K562 (cell line): ENCODE data around the gene BRF1. TPM values are rescaled to one million over a fixed set of nuclear protein-coding genes. Genes with fewer than 3 reads are reported as not detected.

Source experiments
- ATAC-seq: fragments of 200-7000 bp; cut with Tn5 transposase; 3 replicates; pipeline ENCODE4 v1.9.1; 2020; ENCODE audit warnings: moderate library complexity
- BruUV-seq: library from RNA; stranded (reverse); fragments of 400-500 nt; replicated peaks from 2 replicates; lab custom pipeline; 2021; lab: Mats Ljungman, UMichigan
- CTCF ChIA-PET: fragments of 300-600 bp; formaldehyde crosslinking; extraction: SDS; loops from one replicate; lab custom pipeline; 2021; ENCODE audit warnings: low intra/inter-chr PET ratio; lab: Yijun Ruan, JAX
- POLR2A ChIA-PET: fragments of 300-600, 350-650 bp; sonication (Branson Sonifier 250); formaldehyde crosslinking; extraction: SDS; loops from one replicate; lab custom pipeline; 2021; ENCODE audit warnings: antibody characterized with exemption, inconsistent platforms; lab: Yijun Ruan, JAX
- DNase-seq, 4 experiments: peaks; one replicate each; pipeline versions ENCODE4 v3.0.0 to v3.0.0-alpha.2; 2011 to 2018; ENCODE audit warnings: low spot score in 3 of 4, mixed read lengths in 3 of 4; ENCODE audit errors: extremely low read depth in 1 of 4
- FAIRE-seq: peaks from 2 replicates; lab custom pipeline; 2011; peaks lifted over from hg19 to GRCh38; lab: Jason Lieb, UNC
- H2AFZ ChIP-seq: 2 replicates; pipeline ENCODE4 v1.6.0; 2011; ENCODE audit warnings: low read depth, low read length, control low read depth, inconsistent platforms
- H3K27ac ChIP-seq: fragments of 200-600 bp; 3 replicates; pipeline ENCODE4 v1.8.0; 2011; ENCODE audit warnings: low read depth, mild to moderate bottlenecking, control low read depth, inconsistent platforms, low read length, moderate library complexity, mixed read lengths; ENCODE audit errors: extremely low read depth
- H3K27me3 ChIP-seq, 2 experiments: fragments of 300-600 bp in 1 of 2; 2 replicates in 1 of 2; 3 replicates in 1 of 2; pipeline versions ENCODE4 v1.6.0 to v1.8.0; 2011; ENCODE audit warnings: inconsistent platforms in 2 of 2, low read length in 2 of 2, mild to moderate bottlenecking in 1 of 2, mixed read lengths in 1 of 2, moderate library complexity in 1 of 2; ENCODE audit not compliant: control insufficient read depth in 2 of 2, insufficient read depth in 2 of 2
- H3K36me3 ChIP-seq: fragments of 300-600 bp; 3 replicates; pipeline ENCODE4 v1.8.0; 2011; ENCODE audit warnings: mild to moderate bottlenecking, low read length, inconsistent platforms; ENCODE audit not compliant: control insufficient read depth, insufficient read depth
- H3K4me1 ChIP-seq, 2 experiments: fragments of 200-600 bp in 1 of 2; replicated peaks in 1 of 2; 2 replicates in 1 of 2; 3 replicates in 1 of 2; pipeline versions ENCODE4 v1.5.1 to v1.8.0; 2011; ENCODE audit warnings: inconsistent platforms in 2 of 2, low read length in 2 of 2, mild to moderate bottlenecking in 1 of 2, mixed read lengths in 1 of 2, moderate library complexity in 1 of 2; ENCODE audit not compliant: control insufficient read depth in 2 of 2, insufficient read depth in 2 of 2
- H3K4me2 ChIP-seq: 2 replicates; pipeline ENCODE4 v1.6.1; 2011; ENCODE audit warnings: low read length, control low read depth, inconsistent platforms, mixed read lengths; ENCODE audit not compliant: insufficient read depth
- H3K4me3 ChIP-seq: fragments of 200-600 bp; sonication (generic), shearing (Covaris generic); 2 replicates; pipeline ENCODE4 v1.5.1; 2016; ENCODE audit warnings: control low read depth, inconsistent platforms
- H3K79me2 ChIP-seq: fragments of 200-600 bp; 3 replicates; pipeline ENCODE4 v1.8.0; 2011; ENCODE audit warnings: low read length, inconsistent platforms; ENCODE audit not compliant: control insufficient read depth, insufficient read depth
- H3K9ac ChIP-seq, 2 experiments: 2 replicates each; pipeline versions ENCODE4 v1.6.0 to v1.6.1; 2011; ENCODE audit warnings: low read depth in 2 of 2, low read length in 2 of 2, control low read depth in 1 of 2, inconsistent platforms in 1 of 2, mild to moderate bottlenecking in 1 of 2, mixed read lengths in 1 of 2; ENCODE audit not compliant: insufficient read depth in 1 of 2
- H3K9me1 ChIP-seq: one replicate; pipeline ENCODE4 v1.6.0; 2011; ENCODE audit warnings: inconsistent platforms, mild to moderate bottlenecking, low read length, moderate library complexity; ENCODE audit not compliant: control insufficient read depth, insufficient read depth
- H3K9me3 ChIP-seq: replicated peaks from 2 replicates; pipeline ENCODE4 v1.5.1; 2011; ENCODE audit warnings: low read depth, low read length, inconsistent platforms; ENCODE audit not compliant: control insufficient read depth, insufficient read depth
- H4K20me1 ChIP-seq: replicated peaks from 2 replicates; pipeline ENCODE4 v1.6.1; 2011; ENCODE audit warnings: low read length, inconsistent platforms, mixed read lengths; ENCODE audit not compliant: control insufficient read depth, insufficient read depth
- MLX ChIP-seq, 2 experiments: fragments of 450-650 bp in 1 of 2; sonication (generic) in 1 of 2; formaldehyde crosslinking; conservative IDR thresholded peaks; 2 replicates each; pipeline versions ENCODE4 v1.4.0 to v1.8.1; 2020 to 2022; ENCODE audit warnings: mild to moderate bottlenecking in 1 of 2, missing genetic modification reagents in 1 of 2
- WGBS: fragments of 100-300 bp; shearing (Covaris generic); methylation state at CpG from one replicate; pipeline ENCODE4 v1.1.6; 2016; ENCODE audit warnings: low coverage, mixed read lengths; ENCODE audit not compliant: insufficient coverage; ENCODE audit errors: missing lambda C conversion rate; 5-methylcytosine and 5-hydroxymethylcytosine counted together
- in situ Hi-C: fragments of 300-500 bp; cut with MboI; formaldehyde crosslinking; loops from 4 replicates; pipeline ENCODE4 v1.15.0; 2018; ENCODE audit warnings: inconsistent platforms, mixed read lengths
- intact Hi-C: fragments of 100-400 bp; cut with micrococcal nuclease; formaldehyde crosslinking; loops from 2 replicates; pipeline ENCODE4 v1.14.2; 2022
- polyA plus RNA-seq, 8 experiments: library from polyadenylated mRNA; depleted of rRNA in 4 of 8; stranded (reverse) in 5 of 8; unstranded in 3 of 8; fragments of >200 nt; fragmentation: Nextera tagmentation in 2 of 8; fragmentation: Illumina TruSeq in 1 of 8; extraction: Ambion mirVana in 2 of 8; extraction: Trizol in 1 of 8; gene quantifications; 2 replicates each; pipeline versions ENCODE4 v1.2.1 to v1.2.3, GENCODE V29; 2011 to 2014; ENCODE audit warnings: inconsistent platforms in 1 of 8, missing spikeins in 1 of 8
- total RNA-seq, 7 experiments: library from RNA; depleted of rRNA in 6 of 7; stranded (reverse); fragments of >200 nt in 6 of 7; fragmentation: Illumina TruSeq in 2 of 7; extraction: Trizol in 2 of 7; gene quantifications; 2 replicates each; pipeline versions ENCODE4 v1.2.1 to v1.2.3, GENCODE V29; 2011 to 2021; ENCODE audit warnings: low replicate concordance in 1 of 7

Gene BRF1
- total and polyA plus RNA-seq, 9 of the 15 experiments (the other 6 are each of a cell fraction or from before 2014, with no cell fraction given), result 0.14 to 24.6 (median 8.2) TPM

- FAIRE-seq, result no peak
- Histone ChIP-seq H3K27me3 (no peaks in the 10 kb centered on the region), H3K36me3 (peaks cover 5% of the 10 kb centered on the region; the same call in 1 of the 3 replicates), H3K4me1 (peaks cover 0 to 30% of the 10 kb centered on the region in 2 experiments; a peak in 2 of 5 replicates), H3K9ac (no peak overlapping the region), H3K4me2 (no peak overlapping the region), H3K79me2 (no peaks in the 10 kb centered on the region), H3K4me3 (no peak overlapping the region), H4K20me1 (no peaks in the 10 kb centered on the region; the same call in 1 of the 2 replicates), H3K9me1 (no peaks in the 10 kb centered on the region), H2AFZ (no peak overlapping the region), H3K27ac (no peak overlapping the region), H3K9me3 (no peaks in the 10 kb centered on the region)
- in situ Hi-C loops (loop anchor here (5.0 kb wide), 1 partner anchor 131 kb away; no protein-coding TSS in a partner anchor), intact Hi-C loops (no loop called here)
- no TSS peak for BruUV-seq
- no peak for DNase-seq
- ATAC-seq, result no peak
- ChIA-PET CTCF (no interaction called here), POLR2A (interaction anchor here (0.6 kb wide), 1 partner anchor 948 kb away, joined by 3 read pairs; no protein-coding TSS in a partner anchor)
- no peak for TF ChIP-seq MLX (CRISPR knock-in tag; conservative IDR thresholded peaks at IDR 0.05)
- WGBS, result 73% methylated on average over 5 of the region's 23 CpGs
Observed at GRCh38 chr14:105211086-105211757, 89.6 kb downstream of the BRF1 start.
